NCI-H526 (cell line): ENCODE measurements around the gene PTPRS.
"Not testable (repeated sequence)": the region's sequence is repeated elsewhere in the genome, so short reads cannot be mapped to it uniquely, and the experiment has no call there.

ENCODE experiments used
- DNase-seq, 2 experiments: peaks; one replicate each; lab custom pipeline; 2025; lab: John Stamatoyannopoulos, UW

The PTPRS gene

DNA sequence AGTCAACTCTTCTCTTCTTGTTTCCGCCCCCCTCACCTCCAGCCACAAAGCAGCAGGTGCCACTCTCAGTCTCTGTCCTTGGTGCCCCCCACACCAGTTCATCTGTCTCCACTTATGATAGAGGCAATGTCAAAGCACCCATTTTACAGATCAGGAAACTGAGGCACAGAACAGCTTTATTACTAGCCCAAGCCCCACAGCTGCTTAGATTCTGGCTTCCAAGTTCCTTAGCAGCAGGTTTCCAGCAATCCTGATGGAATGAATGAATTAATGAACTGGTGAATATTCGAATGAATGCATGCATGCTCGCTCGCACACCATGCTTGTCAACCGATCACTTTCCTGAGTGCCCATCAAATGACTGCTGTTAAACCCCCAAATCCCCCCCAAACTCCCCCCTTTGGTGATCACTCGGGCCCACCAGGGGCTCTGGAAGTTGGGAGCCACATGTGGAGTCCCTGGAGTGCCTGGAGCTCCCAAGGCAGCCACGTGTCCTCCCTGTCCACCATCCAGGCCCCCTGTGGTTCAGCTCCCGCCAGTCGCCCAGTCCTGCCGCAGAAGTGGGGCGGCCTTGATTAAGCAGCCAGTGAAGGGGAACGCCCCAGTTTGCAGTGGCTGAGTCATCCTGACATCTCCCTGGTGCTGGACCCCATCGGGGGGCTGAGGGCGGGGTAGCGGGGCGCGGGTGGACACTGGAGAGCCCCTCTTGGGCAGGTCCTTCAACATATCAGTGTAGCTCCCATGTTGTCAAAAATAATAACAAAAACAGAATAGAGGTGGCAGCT, 6.8 kb downstream of the PTPRS start:
- DNase-seq: no peak

DNA sequence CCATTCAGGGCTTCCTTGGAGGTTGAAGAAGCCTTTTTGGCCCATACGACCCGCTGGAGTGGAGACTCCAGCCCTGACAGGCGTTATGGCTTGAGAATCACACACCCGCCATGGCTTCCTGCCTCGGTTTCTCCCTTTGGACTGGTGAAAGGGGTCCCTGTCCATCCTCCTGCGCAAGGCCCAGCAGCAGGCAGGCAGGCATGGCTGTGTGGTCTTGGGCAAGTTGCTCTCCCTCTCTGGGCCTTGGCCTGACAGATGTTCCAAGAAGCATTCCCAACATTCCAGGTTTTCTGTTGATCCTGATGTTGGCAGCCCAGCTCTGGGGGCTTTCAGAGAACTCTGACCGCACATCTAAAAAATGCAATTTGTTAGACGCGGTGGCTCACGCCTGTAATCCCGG, 8.1 kb downstream of the PTPRS start:
- DNase-seq: no peak

DNA sequence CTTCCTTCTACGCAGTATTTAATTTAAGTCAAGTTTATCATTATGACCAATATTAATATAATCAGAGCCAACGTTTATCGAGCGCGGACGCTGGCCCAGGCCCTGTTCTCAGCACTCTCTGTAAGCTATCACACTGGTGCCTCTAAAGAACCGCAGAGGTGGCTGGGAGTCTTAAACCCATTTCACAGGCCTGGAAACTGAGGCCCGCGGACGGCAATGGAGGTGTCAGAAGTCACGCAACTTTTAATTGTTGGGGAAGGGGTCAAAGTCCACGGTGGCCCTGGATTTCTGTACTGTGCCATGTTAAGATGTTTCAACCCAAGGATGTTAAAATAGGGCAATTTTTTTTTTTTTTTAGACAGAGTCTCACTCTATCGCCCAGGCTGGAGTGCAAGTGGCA, 8.8 kb downstream of the PTPRS start:
- no peak for DNase-seq

DNA sequence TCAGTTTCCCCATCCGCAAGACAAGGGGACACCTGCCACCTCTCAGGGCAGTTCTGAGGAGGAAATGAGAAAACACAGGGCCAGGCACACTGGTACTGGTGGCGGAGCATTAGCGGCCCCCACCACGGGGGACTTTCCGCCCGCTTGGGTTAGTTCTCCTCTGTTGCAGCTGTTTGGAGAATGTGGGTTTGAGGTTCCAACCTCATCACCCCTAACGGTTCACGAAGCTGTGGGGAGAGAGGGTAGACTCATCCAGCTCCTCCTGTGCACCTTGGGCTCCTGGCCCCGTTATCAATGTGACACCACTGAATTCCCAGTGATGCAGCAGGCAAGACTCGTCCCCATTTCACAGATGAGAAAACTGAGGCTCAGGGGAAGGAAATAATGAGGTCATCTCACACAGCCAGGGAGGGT, 10.3 kb downstream of the PTPRS start:
- no peak for DNase-seq

DNA sequence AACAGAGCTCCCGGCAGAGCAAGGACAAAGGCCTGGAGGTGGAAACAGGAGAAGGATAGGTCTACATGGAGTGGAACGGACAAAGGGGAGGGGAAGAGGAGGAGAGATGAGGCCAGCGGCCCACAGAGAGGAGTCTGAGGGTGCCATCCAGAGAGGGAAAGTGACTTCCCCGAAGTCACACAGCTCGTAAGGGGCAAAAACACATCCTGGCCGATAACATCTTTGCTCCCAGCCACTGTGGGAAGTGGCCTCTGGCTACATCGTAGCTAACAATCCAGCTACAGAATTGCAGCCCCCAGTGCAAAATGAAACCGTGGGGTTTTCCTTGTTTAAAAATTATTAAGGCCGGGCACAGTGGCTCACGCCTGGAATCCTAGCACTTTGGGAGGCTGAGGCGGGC, 11.5 kb downstream of the PTPRS start:
- DNase-seq: no peak

DNA sequence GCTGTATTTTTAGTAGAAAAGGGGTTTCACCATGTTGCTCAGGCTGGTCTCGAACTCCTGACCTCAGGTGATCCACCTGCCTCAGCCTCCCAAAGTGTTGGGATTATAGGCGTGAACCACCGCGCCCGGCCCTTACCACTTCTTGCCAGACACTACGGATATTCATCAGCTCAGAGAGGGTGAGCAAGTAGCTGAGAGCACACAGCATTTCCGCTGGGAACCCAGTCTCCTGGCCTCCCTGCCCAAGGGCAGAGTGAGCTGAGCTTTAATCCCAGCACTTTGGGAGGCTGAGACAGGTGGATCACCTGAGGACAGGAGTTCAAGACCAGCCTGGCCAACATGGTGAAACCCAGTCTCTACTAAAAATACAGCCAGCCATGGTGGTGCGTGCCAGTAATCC, 12.2 kb downstream of the PTPRS start:
- not testable (repeated sequence) for DNase-seq

DNA sequence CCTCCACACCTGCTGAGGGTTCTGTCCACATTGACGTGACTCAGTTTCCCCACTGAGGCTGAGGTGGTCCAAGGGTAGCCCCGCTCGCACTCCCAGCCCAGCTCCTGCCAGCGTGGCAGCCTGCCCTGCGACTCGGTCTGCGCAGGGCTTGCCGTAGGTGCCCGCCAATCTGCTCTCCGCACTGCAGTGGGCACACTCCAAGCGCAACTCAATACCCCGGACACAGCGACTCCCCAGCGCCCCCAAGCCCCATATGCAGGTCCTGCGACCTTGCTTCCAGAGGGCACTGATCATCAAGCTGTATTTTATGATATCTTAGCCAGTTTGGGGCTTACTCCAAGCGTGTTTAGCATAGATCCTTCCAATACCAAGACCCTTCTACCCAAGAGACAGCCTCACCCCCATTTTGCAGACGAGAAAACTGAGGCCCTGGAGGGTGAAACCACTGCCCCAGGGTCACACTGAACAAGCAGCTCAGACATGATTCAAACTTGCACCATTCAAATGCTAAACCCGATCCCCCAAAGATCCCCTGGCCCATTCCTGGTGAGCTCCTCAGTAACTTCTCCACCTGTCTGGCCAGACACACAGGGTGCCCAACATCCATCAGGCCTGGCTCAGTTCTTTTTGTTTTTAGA, 13.5 kb downstream of the PTPRS start:
- DNase-seq: peak in 1 of 2 experiments; percentile 14

DNA sequence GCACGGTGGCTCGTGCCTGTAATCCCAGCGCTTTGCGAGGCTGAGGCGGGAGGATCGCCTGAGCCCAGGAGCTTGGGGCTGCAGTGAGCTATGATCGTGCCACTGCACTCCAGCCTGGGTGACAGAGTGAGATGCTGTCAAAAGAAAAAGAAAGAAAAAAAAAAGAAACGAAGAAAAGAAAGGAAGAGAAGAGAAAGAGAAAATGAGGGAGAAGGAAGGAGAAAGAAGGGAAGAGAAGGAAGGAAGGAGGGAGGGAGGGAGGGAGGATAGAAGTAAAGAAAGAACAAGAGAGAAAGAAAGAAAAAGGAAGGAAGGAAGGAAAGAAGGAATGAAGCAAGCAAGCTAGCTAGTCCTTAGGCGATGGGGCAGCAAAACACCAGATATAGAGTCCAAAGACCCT, 14.1 kb downstream of the PTPRS start:
- no peak for DNase-seq

DNA sequence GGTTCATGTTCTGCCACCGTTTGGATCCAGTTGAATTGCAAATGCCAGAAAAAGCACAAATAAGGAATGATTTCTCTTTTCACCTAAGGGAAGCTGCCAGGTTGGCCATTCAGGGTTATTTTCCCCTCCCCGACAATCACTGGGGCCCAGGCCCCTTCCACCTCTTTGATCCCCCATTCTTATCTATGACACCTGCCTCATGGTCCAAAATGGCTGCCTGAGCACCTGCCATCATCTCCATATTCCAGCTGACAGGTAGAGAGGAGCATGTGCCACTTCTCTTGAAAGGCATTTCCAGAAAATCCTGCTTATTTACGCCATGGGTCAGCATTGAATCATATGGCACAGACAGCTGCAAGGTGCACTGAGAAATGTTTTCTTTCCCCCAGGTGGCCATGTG, 15.7 kb downstream of the PTPRS start:
- no peak for DNase-seq

DNA sequence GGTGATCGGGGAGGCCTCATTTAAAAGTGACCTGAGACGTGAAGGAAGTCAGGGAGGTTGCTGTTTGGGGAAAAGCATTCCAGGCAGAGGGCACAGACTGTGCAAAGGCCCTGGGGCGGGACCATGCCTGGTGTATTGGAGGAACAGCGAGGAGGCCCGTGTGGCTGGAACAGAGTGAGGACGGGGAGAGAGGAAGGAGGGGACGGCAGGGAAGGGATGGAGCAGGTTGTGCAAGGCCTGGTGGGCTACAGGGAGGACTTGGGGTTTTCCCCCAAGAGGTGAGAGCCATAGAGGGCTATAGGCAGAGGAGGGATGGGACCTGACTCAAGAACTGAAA, 17.2 kb downstream of the PTPRS start:
- DNase-seq: no peak

DNA sequence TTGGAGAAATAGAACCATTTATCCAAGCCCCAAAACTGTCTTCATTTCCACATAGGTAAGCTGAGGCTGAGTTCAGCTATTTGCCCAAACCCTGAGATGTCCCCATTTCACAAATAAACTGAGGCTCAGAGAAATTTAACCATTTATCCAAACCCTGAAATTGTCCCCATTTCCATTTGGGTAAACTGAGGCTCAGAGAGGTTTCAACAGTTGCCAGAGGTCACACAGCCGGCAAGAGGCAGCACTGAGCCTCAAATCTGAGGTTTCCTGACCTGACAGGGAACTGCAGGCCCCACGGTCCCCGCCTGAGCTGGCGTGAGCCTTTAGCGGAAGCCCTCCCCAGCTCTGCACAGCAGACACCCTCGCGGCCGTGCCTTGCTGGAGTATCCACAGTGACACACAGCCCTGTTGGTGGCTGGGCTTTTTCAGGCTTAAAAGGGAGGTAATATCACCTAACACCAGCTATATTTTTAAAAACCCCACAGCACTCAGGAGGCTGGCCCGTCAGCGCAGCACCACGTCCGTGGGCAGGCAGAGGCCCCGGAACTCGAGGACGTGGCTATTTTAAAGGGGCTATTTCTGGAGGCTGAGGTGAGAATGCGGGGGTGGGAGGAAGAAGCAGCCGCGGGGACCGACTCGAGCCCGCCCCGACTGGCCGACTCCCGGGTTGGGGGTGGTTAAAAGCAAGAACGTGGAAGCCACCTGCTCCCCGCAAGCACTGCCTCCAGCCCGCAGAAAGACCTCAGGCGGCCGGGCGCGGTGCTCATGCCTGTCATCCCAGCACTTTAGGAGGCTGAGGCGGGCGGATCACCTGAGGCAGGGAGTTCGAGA, 18.5 kb downstream of the PTPRS start:
- DNase-seq: no peak

DNA sequence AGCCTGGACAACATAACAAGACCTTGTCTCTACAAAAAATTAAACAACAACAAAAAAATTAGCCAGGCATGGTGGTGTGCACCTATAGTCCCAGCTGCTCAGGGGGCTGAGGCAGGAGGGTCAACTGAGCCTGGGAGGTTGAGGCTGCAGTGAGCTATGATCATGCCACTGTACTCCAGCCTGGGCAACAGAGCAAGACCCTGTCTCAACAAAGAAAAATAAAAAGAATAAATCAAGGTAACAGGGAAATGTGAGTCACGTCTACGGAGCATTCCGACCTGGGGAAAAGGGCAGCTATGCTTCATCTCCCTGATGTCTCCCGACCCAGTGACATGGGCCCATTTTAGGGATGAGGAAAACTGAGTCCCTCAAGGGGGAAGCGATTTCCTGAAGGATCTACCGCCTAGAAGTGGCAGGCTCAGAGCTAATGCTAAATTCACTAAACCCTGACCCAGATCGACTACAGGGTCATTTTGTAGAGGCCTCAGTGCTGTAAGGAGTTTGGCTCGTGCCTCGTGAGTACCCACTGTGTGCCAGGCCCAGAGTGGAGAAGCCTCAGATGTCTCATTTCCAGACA, 19.5 kb downstream of the PTPRS start:
- no peak for DNase-seq

DNA sequence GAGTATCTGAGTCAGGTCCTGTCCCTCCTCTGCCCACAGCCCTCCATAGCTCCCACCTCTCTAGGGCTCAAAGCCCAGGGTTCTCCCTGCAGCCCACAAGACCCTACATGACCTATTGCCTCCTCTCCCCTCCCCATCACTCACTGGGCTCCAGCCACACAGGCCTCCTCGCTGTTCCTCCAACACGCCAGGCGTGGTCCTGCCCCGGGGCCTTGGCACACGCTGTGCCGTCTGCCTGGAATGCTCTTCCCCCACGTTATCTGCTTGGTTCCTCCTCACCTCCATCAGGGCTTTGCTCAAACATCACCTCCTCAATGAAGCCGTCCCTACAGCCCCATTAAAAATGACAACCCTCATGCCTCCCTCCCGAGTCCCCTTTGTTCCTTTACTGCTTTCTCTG, 21.1 kb downstream of the PTPRS start:
- DNase-seq: no peak

DNA sequence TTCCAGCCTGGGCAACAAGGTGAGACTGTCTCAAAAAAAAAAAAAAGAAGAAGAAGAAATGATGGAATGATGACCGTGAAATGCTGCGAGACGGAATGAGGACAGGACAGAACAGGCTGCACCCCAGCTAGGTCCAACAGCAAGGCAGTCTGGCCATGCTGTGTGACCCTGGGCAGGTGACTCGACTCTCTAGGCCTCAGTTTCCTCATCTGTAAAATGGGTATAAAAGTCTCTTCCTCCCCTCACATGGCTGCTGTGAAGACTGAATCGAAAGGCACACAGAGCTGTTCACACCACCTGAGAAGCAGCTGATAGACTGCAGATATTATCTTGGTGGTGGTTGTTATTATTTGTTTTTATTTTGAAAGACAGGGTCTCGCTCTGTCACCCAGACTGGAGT, 22.3 kb downstream of the PTPRS start:
- no peak for DNase-seq

DNA sequence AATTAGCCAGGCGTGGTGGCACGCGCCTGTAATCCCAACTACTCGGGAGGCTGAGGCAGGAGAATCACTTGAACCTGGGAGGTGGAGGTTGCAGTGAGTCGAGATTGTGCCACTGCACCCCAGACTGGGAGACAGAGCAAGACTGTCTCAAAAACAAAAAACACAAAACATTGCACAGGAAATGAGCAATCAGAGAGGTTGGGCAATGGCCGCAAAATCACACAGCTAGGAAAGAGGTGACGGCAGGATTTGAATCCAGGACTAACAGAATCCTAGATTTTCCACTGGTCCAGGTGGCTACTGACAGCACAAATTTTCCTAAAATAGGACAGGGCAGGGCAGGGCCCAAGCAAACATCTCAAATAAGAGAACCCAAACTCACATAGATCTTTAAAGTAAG, 23.3 kb downstream of the PTPRS start:
- DNase-seq: no peak

DNA sequence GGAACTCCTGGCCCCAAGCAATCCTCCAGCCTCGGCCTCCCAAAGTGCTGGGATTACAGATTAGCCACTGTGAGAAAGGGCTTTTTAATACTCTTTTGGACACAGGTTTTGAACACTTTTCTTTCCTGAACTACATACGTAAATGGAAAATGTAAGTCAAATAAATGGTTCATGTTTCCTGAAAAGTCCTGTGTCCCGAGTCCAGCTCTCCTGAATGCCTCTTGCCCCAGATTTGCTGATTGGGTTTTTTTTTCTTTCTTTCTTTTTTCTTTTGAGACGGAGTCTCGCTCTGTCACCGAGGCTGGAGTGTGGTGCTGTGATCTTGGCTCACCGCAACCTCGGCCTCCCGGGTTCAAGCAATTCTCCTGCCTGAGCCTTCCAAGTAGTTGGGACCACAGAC, 24.5 kb downstream of the PTPRS start:
- DNase-seq: no peak

DNA sequence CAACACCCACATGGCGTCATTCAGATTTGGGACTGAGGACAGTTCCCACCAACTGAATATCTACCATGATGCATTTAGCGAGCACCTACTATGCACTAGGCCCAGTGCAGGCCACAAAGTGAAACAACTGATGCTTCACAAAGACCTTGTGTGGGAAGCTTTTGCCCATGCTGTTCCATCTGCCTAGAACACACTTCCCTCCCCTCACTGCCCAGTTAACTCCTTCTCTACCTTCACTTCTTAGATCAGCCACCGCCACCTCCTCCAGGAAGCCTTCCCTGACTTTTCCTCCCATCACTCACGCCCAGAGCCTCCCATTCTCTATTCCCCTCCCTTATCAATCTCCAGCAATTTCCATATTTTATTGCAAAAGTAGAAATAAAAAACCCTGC, 25.7 kb downstream of the PTPRS start:
- no peak for DNase-seq

DNA sequence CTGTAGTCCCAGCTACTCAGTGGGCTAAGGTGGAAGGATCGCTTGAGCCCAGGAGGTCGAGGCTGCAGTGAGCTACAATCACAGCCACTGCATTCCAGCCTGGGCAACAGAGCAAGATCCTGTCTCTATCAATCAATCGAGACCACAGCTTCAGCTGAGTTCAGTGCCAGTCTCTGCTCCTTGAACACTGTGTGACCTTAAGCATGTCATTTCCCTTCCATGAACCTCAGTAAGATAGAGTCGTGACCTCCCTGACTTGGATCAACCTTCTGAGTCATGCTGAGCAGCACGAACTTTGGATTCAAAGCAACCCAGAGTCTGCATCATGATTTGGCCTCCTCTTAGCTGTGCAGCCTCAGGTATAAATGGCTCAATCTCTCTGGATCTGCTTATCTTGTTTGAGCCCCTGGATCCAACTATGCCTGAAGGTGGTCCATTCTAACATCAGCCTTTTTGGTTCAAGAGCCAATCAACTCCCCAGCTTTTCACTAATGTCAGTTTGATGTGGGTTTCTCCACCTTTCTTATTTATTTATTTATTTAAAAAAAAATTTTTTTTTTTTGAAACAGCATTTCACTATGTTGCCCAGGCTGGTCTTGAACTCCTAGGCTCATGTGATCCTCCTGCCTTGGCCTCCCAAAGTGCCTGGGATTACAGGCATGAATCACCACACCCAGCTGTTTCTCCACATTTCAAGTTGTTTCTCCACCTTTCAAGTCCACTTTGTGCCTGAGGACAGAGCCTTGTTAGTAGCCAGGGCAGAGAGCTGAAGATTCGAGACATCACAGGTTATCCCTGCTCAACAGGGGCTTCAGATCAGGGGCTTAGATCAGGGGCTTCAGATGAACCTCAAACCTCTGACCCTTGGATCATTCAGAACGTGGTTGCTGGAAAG, 26.4 kb downstream of the PTPRS start:
- DNase-seq: no peak

DNA sequence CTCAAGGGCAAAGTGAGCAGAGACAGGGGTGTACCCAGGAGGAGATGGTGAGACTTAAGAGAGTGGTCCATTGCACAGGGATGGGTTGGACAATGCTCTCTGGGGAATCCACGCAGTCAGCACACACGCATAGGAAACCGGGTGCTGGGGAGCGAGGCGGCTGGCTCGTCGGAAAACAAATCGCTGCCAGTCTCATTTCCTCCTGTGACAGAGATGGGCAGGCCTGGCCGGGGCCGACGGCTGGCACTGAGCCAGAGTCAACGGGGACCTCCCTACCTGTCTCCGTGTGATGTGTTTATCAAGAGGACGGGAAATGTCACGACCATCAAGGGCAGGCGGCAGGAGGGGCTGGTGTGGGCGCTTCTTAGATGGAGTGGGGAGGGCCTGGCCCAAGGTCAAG, 27.3 kb downstream of the PTPRS start:
- no peak for DNase-seq

DNA sequence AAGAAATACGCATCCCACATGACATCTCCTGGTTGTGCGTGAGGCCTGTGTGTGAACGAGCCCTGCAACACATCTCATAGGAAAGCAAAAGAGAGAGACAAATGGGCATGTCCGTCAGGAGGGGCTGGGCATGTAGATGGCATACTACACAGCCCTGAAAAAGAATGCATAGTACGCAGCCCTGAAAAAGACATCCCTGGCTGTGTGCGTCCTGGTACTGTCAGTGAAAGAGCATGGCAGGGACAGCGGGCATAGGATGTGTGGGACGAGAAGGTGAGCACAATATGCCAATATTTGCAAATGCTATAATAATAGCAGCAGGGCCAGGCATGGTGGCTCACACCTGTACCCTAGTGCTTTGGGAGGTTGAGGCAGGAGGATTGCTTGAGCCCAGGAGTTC, 28.6 kb downstream of the PTPRS start:
- no peak for DNase-seq

DNA sequence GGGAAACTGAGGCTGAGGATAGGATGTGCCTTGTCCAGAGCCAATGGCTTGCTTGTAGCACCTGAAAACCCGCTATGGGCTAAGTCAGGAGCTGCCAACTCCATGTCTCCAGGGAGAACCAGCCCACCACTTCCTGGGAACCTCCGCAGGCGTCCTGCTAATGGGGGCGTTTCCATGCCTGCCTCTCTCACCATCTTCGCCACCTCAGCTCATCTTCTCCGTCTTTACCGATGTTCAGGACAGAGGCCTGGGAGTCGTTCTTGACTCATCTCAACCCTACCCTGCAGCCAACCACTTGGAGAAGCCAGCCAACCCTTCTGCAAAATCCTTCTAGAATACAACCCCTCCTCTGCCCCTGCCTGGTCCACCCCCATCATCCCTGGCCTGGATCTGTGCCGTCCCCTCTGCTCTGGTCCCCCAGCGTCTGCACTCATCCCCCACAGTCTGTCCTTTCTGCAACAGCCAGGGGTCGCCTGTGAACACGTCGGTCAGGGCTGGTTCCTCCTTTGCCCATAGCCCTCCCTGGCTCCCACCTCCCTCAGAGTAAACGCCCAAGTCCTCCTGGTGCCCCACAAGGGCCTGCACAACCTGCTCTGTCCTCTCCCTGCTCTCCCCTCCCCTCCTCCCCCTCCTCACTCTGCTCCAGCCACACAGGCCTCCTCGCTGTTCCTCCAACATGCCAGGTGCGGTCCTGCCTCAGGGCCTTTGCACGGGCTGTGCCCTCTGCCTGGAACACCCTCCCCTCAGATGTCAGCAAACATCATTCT, 31.0 kb downstream of the PTPRS start:
- no peak for DNase-seq
